Lower lobe of right lung (tissue), 2 donors: ENCODE measurements around the gene MANBA. TPM values are rescaled to one million over a fixed set of nuclear protein-coding genes. Genes with fewer than 3 reads are reported as not detected.

ENCODE experiments used
- ATAC-seq, 2 donors: fragments of 200-7000 bp; cut with Tn5 transposase; one replicate each; pipeline ENCODE4 v1.9.1; 2020 to 2022; ENCODE audit warnings: mild to moderate bottlenecking in 2 of 2, moderate library complexity in 2 of 2
- DNase-seq: peaks from one replicate; pipeline ENCODE4 v3.0.0-alpha.2; 2020
- H3K27ac ChIP-seq: fragments of 200-600 bp; one replicate; pipeline ENCODE4 v1.8.0; 2022
- H3K27me3 ChIP-seq: fragments of 200-600 bp; one replicate; pipeline ENCODE4 v1.8.0; 2022; ENCODE audit warnings: low read depth
- H3K36me3 ChIP-seq: fragments of 200-600 bp; one replicate; pipeline ENCODE4 v1.8.0; 2022; ENCODE audit warnings: mild to moderate bottlenecking
- H3K4me1 ChIP-seq: fragments of 200-600 bp; one replicate; pipeline ENCODE4 v1.8.0; 2022
- H3K4me3 ChIP-seq: fragments of 200-600 bp; one replicate; pipeline ENCODE4 v1.8.0; 2022; ENCODE audit warnings: mild to moderate bottlenecking
- H3K9me3 ChIP-seq: fragments of 200-600 bp; one replicate; pipeline ENCODE4 v1.8.0; 2022
- intact Hi-C: fragments of 100-400 bp; cut with DNase I; formaldehyde crosslinking; loops from one replicate; pipeline ENCODE4 v1.11.0; 2022
- total RNA-seq: library from RNA; stranded (reverse); fragmentation: NEBNext Ultra II Directional; extraction: Animal tissue kit (Norgen Biotek cat#: 25700); gene quantifications from one replicate; pipeline ENCODE4 v1.2.1, GENCODE V29; 2021
- TF ChIP-seq, protein P1 (sequence below): fragments of 200-600 bp; IDR thresholded peaks from one replicate; pipeline ENCODE4 v1.8.0; 2022; ENCODE audit warnings: antibody characterized with exemption, mild to moderate bottlenecking
- donor health status: DM: no; HTN: yes; CAD: no; lungs with severe emphysema.

Gene MANBA
- total RNA-seq, 1 donor from 2014 or later: 68.2 TPM

GRCh38 chr4:102593147-102593546 is 167.6 kb downstream of the MANBA start:
- Histone ChIP-seq H3K27me3 (no peaks in the 10 kb centered on the region), H3K4me1 (peaks cover 9% of the 10 kb centered on the region), H3K27ac (no peak overlapping the region), H3K36me3 (peaks cover 69% of the 10 kb centered on the region), H3K9me3 (peaks cover 4% of the 10 kb centered on the region), H3K4me3 (no peak overlapping the region)
- intact Hi-C loops: no loop called here
- TF ChIP-seq, protein P1, sequence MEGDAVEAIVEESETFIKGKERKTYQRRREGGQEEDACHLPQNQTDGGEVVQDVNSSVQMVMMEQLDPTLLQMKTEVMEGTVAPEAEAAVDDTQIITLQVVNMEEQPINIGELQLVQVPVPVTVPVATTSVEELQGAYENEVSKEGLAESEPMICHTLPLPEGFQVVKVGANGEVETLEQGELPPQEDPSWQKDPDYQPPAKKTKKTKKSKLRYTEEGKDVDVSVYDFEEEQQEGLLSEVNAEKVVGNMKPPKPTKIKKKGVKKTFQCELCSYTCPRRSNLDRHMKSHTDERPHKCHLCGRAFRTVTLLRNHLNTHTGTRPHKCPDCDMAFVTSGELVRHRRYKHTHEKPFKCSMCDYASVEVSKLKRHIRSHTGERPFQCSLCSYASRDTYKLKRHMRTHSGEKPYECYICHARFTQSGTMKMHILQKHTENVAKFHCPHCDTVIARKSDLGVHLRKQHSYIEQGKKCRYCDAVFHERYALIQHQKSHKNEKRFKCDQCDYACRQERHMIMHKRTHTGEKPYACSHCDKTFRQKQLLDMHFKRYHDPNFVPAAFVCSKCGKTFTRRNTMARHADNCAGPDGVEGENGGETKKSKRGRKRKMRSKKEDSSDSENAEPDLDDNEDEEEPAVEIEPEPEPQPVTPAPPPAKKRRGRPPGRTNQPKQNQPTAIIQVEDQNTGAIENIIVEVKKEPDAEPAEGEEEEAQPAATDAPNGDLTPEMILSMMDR: no peak
- ATAC-seq (no peak), DNase-seq (no peak)

DNA sequence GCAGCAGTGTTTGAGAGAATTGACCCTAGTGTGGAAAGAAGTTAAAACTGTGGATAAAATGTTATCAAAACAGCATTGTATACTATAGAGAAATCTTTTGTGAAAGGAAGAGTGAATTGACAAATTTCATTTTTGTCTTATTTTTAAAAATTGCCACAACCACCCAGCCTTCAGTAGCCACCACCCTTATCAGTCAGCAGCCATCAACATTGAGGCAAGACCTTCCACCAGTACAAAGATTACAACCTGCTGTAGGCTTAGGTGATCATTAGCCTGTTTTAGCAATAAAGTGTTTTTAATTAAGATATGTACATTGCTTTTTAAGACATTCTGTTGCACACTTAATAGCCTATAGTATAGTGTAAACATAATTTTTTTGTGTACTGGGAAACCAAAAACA is 168.5 kb downstream of the MANBA start:
- Histone ChIP-seq H3K27ac (no peak overlapping the region), H3K4me1 (peaks cover under 1% of the 10 kb centered on the region), H3K4me3 (no peak overlapping the region), H3K36me3 (peaks cover 69% of the 10 kb centered on the region), H3K27me3 (no peaks in the 10 kb centered on the region), H3K9me3 (peaks cover 4% of the 10 kb centered on the region)
- TF ChIP-seq, protein P1: no peak
- ATAC-seq (no peak), DNase-seq (no peak)
- intact Hi-C loops: no loop called here

GRCh38 chr4:102589743-102590142 is 171.0 kb downstream of the MANBA start:
- H3K27ac ChIP-seq: no peak overlapping the region
- TF ChIP-seq, protein P1: no peak
- no peak overlapping the region for H3K4me3 ChIP-seq
- intact Hi-C loops: loop anchor here (10.0 kb wide), 1 partner anchor 135 kb away; no protein-coding TSS in a partner anchor
- no peaks in the 10 kb centered on the region for H3K27me3 ChIP-seq
- ATAC-seq (no peak), DNase-seq (no peak)
- no peaks in the 10 kb centered on the region for H3K4me1 ChIP-seq
- peaks cover 4% of the 10 kb centered on the region for H3K9me3 ChIP-seq
- peaks cover 69% of the 10 kb centered on the region for H3K36me3 ChIP-seq

- Histone ChIP-seq H3K27me3 (no peaks in the 10 kb centered on the region), H3K27ac (no peak overlapping the region), H3K36me3 (peaks cover 83% of the 10 kb centered on the region), H3K4me1 (no peaks in the 10 kb centered on the region), H3K9me3 (peaks cover 4% of the 10 kb centered on the region), H3K4me3 (no peak overlapping the region)
- intact Hi-C loops: loop anchor here (10.0 kb wide), 1 partner anchor 132 kb away; no protein-coding TSS in a partner anchor
- no peak for ATAC-seq
- DNase-seq: no peak
- TF ChIP-seq, protein P1: no peak
Observed at GRCh38 chr4:102586644-102587021, 174.1 kb downstream of the MANBA start.

GRCh38 chr4:102586002-102586643 is 174.6 kb downstream of the MANBA start:
- peaks cover 2% of the 10 kb centered on the region for H3K9me3 ChIP-seq
- TF ChIP-seq, protein P1: no peak
- no peak for ATAC-seq
- H3K27ac ChIP-seq: no peak overlapping the region
- H3K4me1 ChIP-seq: no peaks in the 10 kb centered on the region
- no peak overlapping the region for H3K4me3 ChIP-seq
- intact Hi-C loops: loop anchor here (10.0 kb wide), 1 partner anchor 131 kb away; no protein-coding TSS in a partner anchor
- no peak for DNase-seq
- peaks cover 88% of the 10 kb centered on the region for H3K36me3 ChIP-seq
- H3K27me3 ChIP-seq: no peaks in the 10 kb centered on the region
